ENCODE results near the gene SLC66A3.

DNA sequence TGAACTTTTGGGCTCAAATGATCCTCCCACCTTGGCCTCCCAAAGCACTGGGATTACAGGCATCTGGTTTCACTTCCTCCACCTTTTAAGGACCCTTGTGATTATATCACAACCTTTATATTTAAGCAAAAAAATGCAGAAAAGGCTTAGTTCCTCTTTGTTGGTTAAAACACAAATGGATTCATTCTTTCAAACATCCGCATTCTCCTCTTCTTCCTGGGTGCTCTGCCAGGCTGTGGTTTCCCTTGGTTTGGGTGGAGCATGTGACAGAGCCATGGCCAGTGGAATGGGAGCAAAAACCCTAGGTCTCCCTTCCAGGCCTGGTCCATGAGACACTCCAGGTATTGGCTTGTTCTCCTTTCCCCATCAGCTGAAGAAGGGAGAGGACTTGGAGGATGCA lies 9.9 kb upstream of the SLC66A3 start:
- TF ChIP-seq CTCF (conservative IDR thresholded peaks at IDR 0.05; ENCODE audit: low read length) = no peak
- no peak for TF ChIP-seq EZH2phosphoT487 (IDR thresholded peaks at IDR 0.05; ENCODE audit: borderline replicate concordance)
